ENCODE results near the gene TLCD3B. TPM values are rescaled to one million over a fixed set of nuclear protein-coding genes. Genes with fewer than 3 reads are reported as not detected.

TLCD3B gene
- total and polyA plus RNA-seq, 9 of the 15 experiments (the other 6 are each of a cell fraction or from before 2014, with no cell fraction given): 0.10 to 0.52 (median 0.23) TPM; not detected in 4

- TF ChIP-seq NKRF (IDR thresholded peaks at IDR 0.05; ENCODE audit: borderline replicate concordance) (peak; percentile 61; the same call in 1 of the 2 replicates), KLF1 (tag; IDR thresholded peaks at IDR 0.05) (no peak; the same call in 1 of the 2 replicates), NUFIP1 (IDR thresholded peaks at IDR 0.05; ENCODE audit: partially characterized antibody) (peak; percentile 21), CBFB (CRISPR knock-in tag; IDR thresholded peaks at IDR 0.05) (no peak), CREB5 (CRISPR knock-in tag; IDR thresholded peaks at IDR 0.05) (0 out of 2 replicates have a peak, but pooled peaks have one; percentile 28), SIN3A (IDR thresholded peaks at IDR 0.05; ENCODE audit: borderline replicate concordance in 2 of 2, control insufficient read depth in 1 of 2, low read depth in 2 of 2, low read length in 2 of 2) (peak; percentile 68 to 95), CLOCK (CRISPR knock-in tag; IDR thresholded peaks at IDR 0.05; ENCODE audit: borderline replicate concordance) (no peak), GTF2F1 (IDR thresholded peaks at IDR 0.05; ENCODE audit: low read depth, low read length) (peak; percentile 93), POLR3G (IDR thresholded peaks at IDR 0.05; ENCODE audit: extremely low read depth, insufficient read length, insufficient replicate concordance) (no peak), CBX5 (IDR thresholded peaks at IDR 0.05; ENCODE audit: borderline replicate concordance, low read depth) (0 out of 2 replicates have a peak, but pooled peaks have one; percentile 56)
- TF ChIP-seq, protein P1, sequence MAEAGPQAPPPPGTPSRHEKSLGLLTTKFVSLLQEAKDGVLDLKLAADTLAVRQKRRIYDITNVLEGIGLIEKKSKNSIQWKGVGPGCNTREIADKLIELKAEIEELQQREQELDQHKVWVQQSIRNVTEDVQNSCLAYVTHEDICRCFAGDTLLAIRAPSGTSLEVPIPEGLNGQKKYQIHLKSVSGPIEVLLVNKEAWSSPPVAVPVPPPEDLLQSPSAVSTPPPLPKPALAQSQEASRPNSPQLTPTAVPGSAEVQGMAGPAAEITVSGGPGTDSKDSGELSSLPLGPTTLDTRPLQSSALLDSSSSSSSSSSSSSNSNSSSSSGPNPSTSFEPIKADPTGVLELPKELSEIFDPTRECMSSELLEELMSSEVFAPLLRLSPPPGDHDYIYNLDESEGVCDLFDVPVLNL (CRISPR knock-in tag; IDR thresholded peaks at IDR 0.05; ENCODE audit: low read depth): 0 out of 2 replicates have a peak, but pooled peaks have one; percentile 42
- TF ChIP-seq, protein P2, sequence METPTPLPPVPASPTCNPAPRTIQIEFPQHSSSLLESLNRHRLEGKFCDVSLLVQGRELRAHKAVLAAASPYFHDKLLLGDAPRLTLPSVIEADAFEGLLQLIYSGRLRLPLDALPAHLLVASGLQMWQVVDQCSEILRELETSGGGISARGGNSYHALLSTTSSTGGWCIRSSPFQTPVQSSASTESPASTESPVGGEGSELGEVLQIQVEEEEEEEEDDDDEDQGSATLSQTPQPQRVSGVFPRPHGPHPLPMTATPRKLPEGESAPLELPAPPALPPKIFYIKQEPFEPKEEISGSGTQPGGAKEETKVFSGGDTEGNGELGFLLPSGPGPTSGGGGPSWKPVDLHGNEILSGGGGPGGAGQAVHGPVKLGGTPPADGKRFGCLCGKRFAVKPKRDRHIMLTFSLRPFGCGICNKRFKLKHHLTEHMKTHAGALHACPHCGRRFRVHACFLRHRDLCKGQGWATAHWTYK (CRISPR knock-in tag; IDR thresholded peaks at IDR 0.05): peak; percentile 96
Measured at GRCh38 chr16:30065102-30065942, 34.3 kb upstream of the TLCD3B start, which contains the start of gene ALDOA (continued).

Measured in K562 (cell line).